Prostate gland (tissue), 2 donors: ENCODE results near the gene C1orf115. TPM values are rescaled to one million over a fixed set of nuclear protein-coding genes. Genes with fewer than 3 reads are reported as not detected.

ENCODE experiments used
- DNase-seq: peaks from one replicate; pipeline ENCODE4 v3.0.0-alpha.2; 2019; ENCODE audit warnings: low spot score
- H3K27ac ChIP-seq, 2 donors: fragments of 200-600 bp; sonication (generic); 2 replicates each; pipeline ENCODE4 v1.5.1; 2017 to 2019
- H3K27me3 ChIP-seq: fragments of 200-600 bp; sonication (generic); replicated peaks from 2 replicates; pipeline ENCODE4 v1.5.1; 2019; ENCODE audit not compliant: insufficient read depth
- H3K36me3 ChIP-seq, 2 donors: fragments of 200-600 bp; sonication (generic); 1 replicate in 1 of 2; 2 replicates in 1 of 2; pipeline versions ENCODE4 v1.5.1 to v1.8.1; 2017 to 2019
- H3K4me1 ChIP-seq: fragments of 200-600 bp; sonication (generic); replicated peaks from 2 replicates; pipeline ENCODE4 v1.5.1; 2019
- H3K4me3 ChIP-seq, 2 donors: fragments of 200-600 bp; sonication (generic); 2 replicates each; pipeline ENCODE4 v1.5.1; 2017 to 2019
- H3K9me3 ChIP-seq: fragments of 200-600 bp; sonication (generic); 2 replicates; pipeline ENCODE4 v1.5.1; 2017
- CTCF ChIP-seq, 4 experiments: fragments of 200-600 bp in 2 of 4; fragments of 450-650 bp in 2 of 4; sonication (generic) in 2 of 4; IDR thresholded peaks; 1 replicate in 3 of 4; 2 replicates in 1 of 4; pipeline ENCODE4 v1.5.1; 2016 to 2019; ENCODE audit warnings: antibody characterized with exemption in 4 of 4, mild to moderate bottlenecking in 2 of 4, moderate library complexity in 2 of 4
- POLR2A ChIP-seq: fragments of 450-650 bp; IDR thresholded peaks from one replicate; pipeline ENCODE4 v1.6.1; 2016; ENCODE audit warnings: antibody characterized with exemption, mild to moderate bottlenecking
- POLR2AphosphoS5 ChIP-seq: sonication (generic); formaldehyde crosslinking; IDR thresholded peaks from one replicate; pipeline ENCODE4 v1.6.1; 2017; ENCODE audit warnings: antibody characterized with exemption
- WGBS: methylation state at CpG from one replicate; pipeline ENCODE4 v1.1.5; 2018; 5-methylcytosine and 5-hydroxymethylcytosine counted together
- intact Hi-C: fragments of 100-400 bp; cut with DNase I; formaldehyde crosslinking; loops from one replicate; pipeline ENCODE4 v1.14.2; 2022
- total RNA-seq, 2 donors: library from RNA; depleted of rRNA; stranded (reverse); fragments of >200 nt; gene quantifications; one replicate each; pipeline ENCODE4 v1.1.0, GENCODE V29; 2016

The C1orf115 gene
- total RNA-seq, 2 donors from 2014 or later = 26.9 to 79.4 TPM

GRCh38 chr1:220746851-220747250, 56.7 kb downstream of the C1orf115 start:
- Histone ChIP-seq H3K36me3 (no peaks in the 10 kb centered on the region), H3K27me3 (no peaks in the 10 kb centered on the region), H3K4me1 (no peaks in the 10 kb centered on the region), H3K9me3 (no peaks in the 10 kb centered on the region), H3K4me3 (no peak overlapping the region), H3K27ac (peak overlapping the region in 1 of 2 donors; percentile 83)
- no peak for TF ChIP-seq POLR2A
- no peak for TF ChIP-seq POLR2AphosphoS5
- no peak for TF ChIP-seq CTCF (IDR thresholded peaks at IDR 0.05)
- no peak for DNase-seq
- 90% methylated on average over 3 of the region's 3 CpGs for whole genome bisulfite sequencing
- intact Hi-C loops = no loop called here

DNA sequence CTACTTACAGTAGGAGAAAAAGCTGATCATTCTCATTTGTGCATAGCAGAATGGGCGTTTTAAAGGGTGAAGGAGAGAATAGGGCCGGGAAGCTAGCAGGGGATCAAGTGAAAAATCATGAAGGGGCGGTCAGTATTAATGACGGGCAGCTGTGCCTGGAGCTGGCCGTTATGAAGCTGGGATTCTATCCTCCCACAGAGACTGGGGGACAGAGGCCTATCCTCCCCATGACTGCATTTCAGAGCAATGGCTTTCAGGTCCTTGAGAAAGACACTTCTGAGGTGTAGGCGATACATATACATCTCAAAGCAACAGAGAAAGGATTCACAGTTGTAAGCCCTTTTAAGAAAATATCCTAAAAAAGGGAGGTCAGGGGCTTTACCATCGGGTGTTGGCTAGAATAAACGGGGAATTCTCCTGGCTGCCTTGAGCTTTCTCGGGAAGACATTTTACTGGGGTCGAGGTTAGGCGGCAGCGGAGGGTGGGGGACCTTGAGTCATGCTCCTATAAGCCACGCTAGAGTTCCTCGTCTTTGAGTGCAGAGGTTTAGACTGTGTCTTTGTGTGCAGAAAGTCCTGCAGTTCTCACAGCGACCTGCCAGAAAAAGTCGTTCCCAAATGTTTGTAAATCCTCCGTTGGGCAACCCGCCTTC, 57.4 kb downstream of the C1orf115 start:
- WGBS = 21% methylated on average over 18 of the region's 18 CpGs
- DNase-seq = no peak
- H3K36me3 ChIP-seq = no peaks in the 10 kb centered on the region
- no peaks in the 10 kb centered on the region for H3K27me3 ChIP-seq
- H3K4me1 ChIP-seq = no peaks in the 10 kb centered on the region
- H3K9me3 ChIP-seq = no peaks in the 10 kb centered on the region
- peak overlapping the region; percentile 58 to 68 for H3K4me3 ChIP-seq
- intact Hi-C loops = no loop called here
- TF ChIP-seq CTCF (IDR thresholded peaks at IDR 0.05) = no peak
- no peak for TF ChIP-seq POLR2A
- no peak for TF ChIP-seq POLR2AphosphoS5
- H3K27ac ChIP-seq = peak overlapping the region; percentile 83 to 87

- H3K27ac ChIP-seq = peak within 1 kb of the TSS; percentile 83 to 87
- under 1% methylated on average over 53 of the region's 77 CpGs for WGBS
- intact Hi-C loops = no loop called here
- TF ChIP-seq CTCF (IDR thresholded peaks at IDR 0.05) (peak in 1 of 4 experiments; percentile 22), POLR2A (peak; percentile 87), POLR2AphosphoS5 (peak; percentile 81)
- H3K4me1 ChIP-seq = no peaks in the 10 kb centered on the region
- H3K36me3 ChIP-seq = no peaks in the 10 kb centered on the region
- H3K4me3 ChIP-seq = peak within 1 kb of the TSS; percentile 58 to 68
- H3K9me3 ChIP-seq = no peaks in the 10 kb centered on the region
- no peaks in the 10 kb centered on the region for H3K27me3 ChIP-seq
- peak; percentile 90 for DNase-seq
Measured at GRCh38 chr1:220748089-220748934, 58.1 kb downstream of the C1orf115 start, which contains the start of gene MTARC2. TSS of gene MTARC2 (plus strand) at chr1:220748322. CDS start at chr1:220748532, 210 bp downstream.

Other genes starting within 250 kb of the C1orf115 start
- 10 to 100 TPM in 1 of 2 donors, 1 to 10 TPM in 1; 7.2 to 20.9 TPM for gene MARK1, start 162.2 kb upstream of the C1orf115 start, total RNA-seq
- gene MTARC2, start 58.0 kb downstream of the C1orf115 start, total RNA-seq = 10 to 100 TPM; 22.2 to 44.4 TPM
- 10 to 100 TPM in 1 of 2 donors, 1 to 10 TPM in 1; 5.7 to 29.7 TPM for gene MTARC1, start 96.5 kb downstream of the C1orf115 start, total RNA-seq
- gene HLX, start 189.1 kb downstream of the C1orf115 start, total RNA-seq = 1 to 10 TPM; 2.3 to 8.2 TPM